GM18858 (cell line): ENCODE results near the gene LRRC38.

Experiments used
- ATAC-seq: cut with Tn5 transposase; IDR thresholded peaks from one replicate; pipeline ENCODE4 v1.9.1; 2021; ENCODE audit not compliant: unreplicated experiment

Gene LRRC38

GRCh38 chr1:13517193-13517812 lies 3.5 kb upstream of the LRRC38 start:
- no peak for ATAC-seq

GRCh38 chr1:13516606-13517005 lies 2.8 kb upstream of the LRRC38 start:
- no peak for ATAC-seq

GRCh38 chr1:13514821-13515220 lies 1.0 kb upstream of the LRRC38 start:
- no peak for ATAC-seq

- ATAC-seq: no peak
Measured at GRCh38 chr1:13513063-13513894, 524 bp downstream of the LRRC38 start.

- no peak for ATAC-seq
Measured at GRCh38 chr1:13512472-13512871, 1.3 kb downstream of the LRRC38 start.

GRCh38 chr1:13510499-13510898 lies 3.3 kb downstream of the LRRC38 start:
- ATAC-seq: no peak

GRCh38 chr1:13507075-13507474 lies 6.7 kb downstream of the LRRC38 start:
- no peak for ATAC-seq

GRCh38 chr1:13505020-13505419 lies 8.8 kb downstream of the LRRC38 start:
- no peak for ATAC-seq

GRCh38 chr1:13500806-13501205 lies 13.0 kb downstream of the LRRC38 start:
- ATAC-seq: no peak

- no peak for ATAC-seq
Measured at GRCh38 chr1:13499422-13499821, 14.4 kb downstream of the LRRC38 start.

- no peak for ATAC-seq
Measured at GRCh38 chr1:13498553-13498952, 15.2 kb downstream of the LRRC38 start.

- no peak for ATAC-seq
Measured at GRCh38 chr1:13495186-13495585, 18.6 kb downstream of the LRRC38 start.

- ATAC-seq: no peak
Measured at GRCh38 chr1:13494712-13495111, 19.1 kb downstream of the LRRC38 start.

GRCh38 chr1:13494025-13494424 lies 19.8 kb downstream of the LRRC38 start:
- ATAC-seq: peak; percentile 55

GRCh38 chr1:13492711-13493110 lies 21.1 kb downstream of the LRRC38 start:
- ATAC-seq: no peak

GRCh38 chr1:13487957-13488356 lies 25.8 kb downstream of the LRRC38 start:
- no peak for ATAC-seq

GRCh38 chr1:13487143-13487868 lies 26.5 kb downstream of the LRRC38 start:
- ATAC-seq: no peak

- no peak for ATAC-seq
Measured at GRCh38 chr1:13483946-13484345, 29.9 kb downstream of the LRRC38 start.

GRCh38 chr1:13482600-13482999 lies 31.2 kb downstream of the LRRC38 start:
- no peak for ATAC-seq

GRCh38 chr1:13479171-13479856 lies 34.5 kb downstream of the LRRC38 start:
- no peak for ATAC-seq

- ATAC-seq: no peak
Measured at GRCh38 chr1:13478692-13479091, 35.1 kb downstream of the LRRC38 start.
